PFSK-1 (cell line): ENCODE data around the gene ASNSD1.

ENCODE experiments used
- POLR2AphosphoS5 ChIP-seq: IDR thresholded peaks from 2 replicates; pipeline ENCODE4 v1.6.1; 2012; ENCODE audit warnings: low read depth, mild to moderate bottlenecking, control low read depth, low read length, moderate library complexity
- REST ChIP-seq, 2 experiments: IDR thresholded peaks; 2 replicates each; pipeline versions ENCODE4 v1.6.1 to v1.8.0; 2011 to 2012; ENCODE audit warnings: low read depth in 2 of 2, low read length in 2 of 2, control low read depth in 1 of 2, inconsistent platforms in 1 of 2, mild to moderate bottlenecking in 1 of 2, moderate library complexity in 1 of 2; ENCODE audit not compliant: insufficient read depth in 1 of 2

GRCh38 chr2:189657867-189658266 is 3.4 kb upstream of the ASNSD1 start:
- no peak for TF ChIP-seq POLR2AphosphoS5
- TF ChIP-seq REST (IDR thresholded peaks at IDR 0.05; ENCODE audit: insufficient read depth in 1 of 2, low read depth in 2 of 2, low read length in 2 of 2) = no peak
